Gastrocnemius medialis (tissue), 4 donors: ENCODE results near the gene GMPS. TPM values are rescaled to one million over a fixed set of nuclear protein-coding genes. Genes with fewer than 3 reads are reported as not detected.

ENCODE experiments used
- ATAC-seq, 2 donors: fragments of 150-250 bp; one replicate each; pipeline ENCODE4 v1.9.1; 2016
- DNase-seq, 2 donors: peaks; one replicate each; pipeline ENCODE4 v3.0.0-alpha.2; 2019
- H3K27ac ChIP-seq, 4 donors: fragments of 200-600 bp; sonication (generic); 1 replicate in 1 of 4; 2 replicates in 3 of 4; pipeline ENCODE4 v1.5.1; 2016 to 2018; ENCODE audit warnings: mild to moderate bottlenecking in 2 of 4, moderate library complexity in 1 of 4
- H3K27me3 ChIP-seq, 3 donors: fragments of 200-600 bp; sonication (generic) in 2 of 3; 1 replicate in 1 of 3; 2 replicates in 2 of 3; pipeline versions ENCODE4 v1.5.1 to v1.6.0; 2016 to 2019; ENCODE audit warnings: mild to moderate bottlenecking in 1 of 3, moderate library complexity in 1 of 3
- H3K36me3 ChIP-seq, 2 donors: fragments of 200-600 bp; sonication (generic) in 1 of 2; one replicate each; pipeline ENCODE4 v1.5.1; 2017 to 2018
- H3K4me1 ChIP-seq, 2 donors: fragments of 200-600 bp; sonication (generic) in 1 of 2; one replicate each; pipeline ENCODE4 v1.5.1; 2016 to 2017; ENCODE audit warnings: mild to moderate bottlenecking in 2 of 2
- H3K4me3 ChIP-seq, 4 donors: fragments of 200-600 bp; sonication (generic) in 3 of 4; 1 replicate in 1 of 4; 2 replicates in 3 of 4; pipeline ENCODE4 v1.5.1; 2016 to 2019; ENCODE audit warnings: mild to moderate bottlenecking in 2 of 4
- H3K9me3 ChIP-seq, 3 donors: fragments of 200-600 bp; sonication (generic) in 2 of 3; 1 replicate in 1 of 3; 2 replicates in 2 of 3; pipeline ENCODE4 v1.5.1; 2016 to 2019
- POLR2A ChIP-seq, 2 donors: fragments of 450-650 bp; IDR thresholded peaks; one replicate each; pipeline ENCODE4 v1.6.1; 2017; ENCODE audit warnings: antibody characterized with exemption in 2 of 2, mild to moderate bottlenecking in 2 of 2, moderate library complexity in 2 of 2
- in situ Hi-C, 4 donors: fragments of 200-750 bp; cut with MboI; loops; one replicate each; pipeline versions ENCODE4 v1.15.0 to v1.8.0; 2017; ENCODE audit warnings: low sequenced_read_pairs in 4 of 4
- intact Hi-C: fragments of 100-400 bp; cut with DNase I; formaldehyde crosslinking; loops from one replicate; pipeline ENCODE4 v1.15.1; 2023; ENCODE audit warnings: low total_unique reads
- total RNA-seq, 4 donors: library from RNA; depleted of rRNA; stranded (reverse); fragments of >200 nt; gene quantifications; one replicate each; pipeline versions ENCODE4 v1.1.0 to v1.2.3, GENCODE V29; 2016
- TF ChIP-seq, protein P1 (sequence below), 5 experiments: fragments of 450-650 bp in 3 of 5; fragments of 200-600 bp in 2 of 5; sonication (generic) in 2 of 5; IDR thresholded peaks in 4 of 5; conservative IDR thresholded peaks in 1 of 5; 1 replicate in 4 of 5; 2 replicates in 1 of 5; pipeline ENCODE4 v1.5.1; 2016 to 2019; ENCODE audit warnings: antibody characterized with exemption in 5 of 5, mild to moderate bottlenecking in 3 of 5, moderate library complexity in 3 of 5

Gene GMPS
- total RNA-seq, 4 donors from 2014 or later: 26.7 to 34.7 (median 32.5) TPM

DNA sequence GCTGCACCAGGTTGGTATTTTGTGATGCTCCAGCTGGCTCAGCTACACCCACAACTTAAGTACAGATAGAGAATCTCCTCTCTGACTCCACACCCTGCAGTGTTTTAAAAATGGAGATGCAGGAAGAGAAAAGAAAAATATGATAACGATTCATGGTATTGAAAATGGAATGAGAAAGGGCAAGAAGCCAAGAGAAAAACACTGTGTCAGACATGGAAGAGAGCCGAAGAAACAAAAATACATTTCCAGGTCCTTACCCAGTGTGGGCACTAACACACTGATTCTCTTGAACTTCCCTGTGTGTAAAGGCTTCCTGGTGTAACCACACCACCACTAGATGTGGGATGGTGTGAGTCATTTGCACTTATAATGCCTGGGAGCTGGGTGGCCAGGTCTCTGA, 93.1 kb downstream of the GMPS start:
- TF ChIP-seq, protein P1, sequence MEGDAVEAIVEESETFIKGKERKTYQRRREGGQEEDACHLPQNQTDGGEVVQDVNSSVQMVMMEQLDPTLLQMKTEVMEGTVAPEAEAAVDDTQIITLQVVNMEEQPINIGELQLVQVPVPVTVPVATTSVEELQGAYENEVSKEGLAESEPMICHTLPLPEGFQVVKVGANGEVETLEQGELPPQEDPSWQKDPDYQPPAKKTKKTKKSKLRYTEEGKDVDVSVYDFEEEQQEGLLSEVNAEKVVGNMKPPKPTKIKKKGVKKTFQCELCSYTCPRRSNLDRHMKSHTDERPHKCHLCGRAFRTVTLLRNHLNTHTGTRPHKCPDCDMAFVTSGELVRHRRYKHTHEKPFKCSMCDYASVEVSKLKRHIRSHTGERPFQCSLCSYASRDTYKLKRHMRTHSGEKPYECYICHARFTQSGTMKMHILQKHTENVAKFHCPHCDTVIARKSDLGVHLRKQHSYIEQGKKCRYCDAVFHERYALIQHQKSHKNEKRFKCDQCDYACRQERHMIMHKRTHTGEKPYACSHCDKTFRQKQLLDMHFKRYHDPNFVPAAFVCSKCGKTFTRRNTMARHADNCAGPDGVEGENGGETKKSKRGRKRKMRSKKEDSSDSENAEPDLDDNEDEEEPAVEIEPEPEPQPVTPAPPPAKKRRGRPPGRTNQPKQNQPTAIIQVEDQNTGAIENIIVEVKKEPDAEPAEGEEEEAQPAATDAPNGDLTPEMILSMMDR (IDR thresholded peaks at IDR 0.05 in 4 of 5, conservative IDR thresholded peaks at IDR 0.05 in 1 of 5): no peak
- TF ChIP-seq POLR2A (IDR thresholded peaks at IDR 0.05): no peak
- no peak for ATAC-seq
- no peaks in the 10 kb centered on the region for H3K36me3 ChIP-seq
- H3K27me3 ChIP-seq: no peaks in the 10 kb centered on the region
- H3K9me3 ChIP-seq: no peaks in the 10 kb centered on the region
- intact Hi-C loops (no loop called here), in situ Hi-C loops (no loop called here)
- H3K27ac ChIP-seq: no peak overlapping the region
- no peak for DNase-seq
- H3K4me3 ChIP-seq: no peak overlapping the region
- H3K4me1 ChIP-seq: no peaks in the 10 kb centered on the region

DNA sequence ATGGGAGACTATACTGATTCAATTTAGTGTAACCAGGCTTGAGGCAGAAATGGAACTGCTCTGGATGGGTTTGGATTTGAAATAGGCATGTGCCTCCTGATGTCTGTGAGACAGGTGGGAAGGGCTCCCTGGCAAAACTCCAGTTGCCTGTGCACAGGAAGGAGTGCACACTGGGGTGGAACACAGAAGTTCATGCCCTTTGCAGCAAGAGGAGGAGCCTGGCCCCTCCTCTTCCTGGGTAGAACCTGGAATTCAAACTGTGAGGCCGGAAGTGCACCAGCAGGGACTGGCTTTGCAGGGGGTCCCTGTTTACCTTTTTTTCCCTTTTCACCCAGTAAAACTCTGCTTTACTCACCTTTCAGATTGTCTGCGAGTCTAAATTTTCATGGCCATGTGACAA, 99.9 kb downstream of the GMPS start:
- H3K36me3 ChIP-seq: no peaks in the 10 kb centered on the region
- TF ChIP-seq, protein P1 (IDR thresholded peaks at IDR 0.05 in 4 of 5, conservative IDR thresholded peaks at IDR 0.05 in 1 of 5): no peak
- TF ChIP-seq POLR2A (IDR thresholded peaks at IDR 0.05): no peak
- in situ Hi-C loops (no loop called here), intact Hi-C loops (no loop called here)
- H3K9me3 ChIP-seq: no peaks in the 10 kb centered on the region
- no peak for ATAC-seq
- DNase-seq: no peak
- H3K27ac ChIP-seq: no peak overlapping the region
- H3K4me3 ChIP-seq: no peak overlapping the region
- H3K4me1 ChIP-seq: no peaks in the 10 kb centered on the region
- H3K27me3 ChIP-seq: no peaks in the 10 kb centered on the region

DNA sequence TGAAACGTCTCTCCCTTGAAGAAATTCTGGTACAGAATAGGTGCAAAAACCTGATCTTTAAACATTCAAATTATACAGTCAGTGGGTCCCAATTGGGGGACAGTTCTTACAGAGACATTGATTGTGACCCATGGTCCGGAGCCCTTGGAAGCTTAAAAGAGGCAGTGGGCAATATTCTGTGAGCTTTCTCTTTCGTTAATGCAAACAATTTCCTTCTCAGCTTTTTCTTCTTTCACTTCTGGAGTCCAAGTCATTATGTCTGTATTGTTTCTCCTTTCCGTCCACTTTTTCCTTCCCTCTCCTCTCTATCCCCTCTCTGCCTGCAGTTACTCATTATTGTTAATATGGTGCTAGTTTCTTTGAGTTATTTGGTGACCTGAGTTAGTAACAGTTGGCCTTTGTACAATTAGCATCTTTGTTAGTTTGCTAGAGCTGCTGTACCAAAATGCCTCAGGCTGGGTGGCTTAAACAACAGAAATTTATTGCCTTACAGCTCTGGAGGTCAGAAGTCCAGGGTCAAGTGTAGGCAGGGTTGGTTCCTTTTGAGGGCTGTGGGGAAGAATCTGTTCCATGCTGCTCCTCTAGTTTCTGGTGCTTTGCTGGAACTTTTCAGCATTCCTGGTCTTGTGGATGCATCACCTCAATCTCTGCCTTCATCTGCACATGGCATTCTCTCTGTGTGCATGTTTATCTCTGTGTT, 102.6 kb downstream of the GMPS start:
- no peaks in the 10 kb centered on the region for H3K36me3 ChIP-seq
- no peak overlapping the region for H3K4me3 ChIP-seq
- in situ Hi-C loops (no loop called here), intact Hi-C loops (no loop called here)
- DNase-seq (no peak), ATAC-seq (no peak)
- H3K9me3 ChIP-seq: no peaks in the 10 kb centered on the region
- TF ChIP-seq, protein P1 (IDR thresholded peaks at IDR 0.05 in 4 of 5, conservative IDR thresholded peaks at IDR 0.05 in 1 of 5): no peak
- no peak for TF ChIP-seq POLR2A (IDR thresholded peaks at IDR 0.05)
- no peaks in the 10 kb centered on the region for H3K4me1 ChIP-seq
- H3K27ac ChIP-seq: no peak overlapping the region
- H3K27me3 ChIP-seq: no peaks in the 10 kb centered on the region

DNA sequence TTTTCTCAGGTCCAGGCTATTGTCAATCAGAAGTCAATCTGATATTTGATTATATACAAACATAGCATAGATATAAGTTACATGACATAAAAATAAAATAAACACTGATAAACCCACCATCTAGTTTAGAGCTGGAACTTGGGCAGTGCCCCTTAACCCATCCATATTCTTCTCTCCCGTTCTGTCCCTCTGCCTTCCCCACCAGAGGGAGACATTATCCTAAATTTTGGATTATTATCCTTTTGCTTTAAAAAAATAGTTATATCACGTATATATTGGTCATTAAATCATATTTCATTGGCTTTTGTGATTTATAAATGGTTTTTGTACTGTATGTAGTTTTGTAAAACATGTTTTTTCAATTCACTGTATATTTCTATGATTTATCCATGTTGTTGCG, 107.9 kb downstream of the GMPS start:
- intact Hi-C loops: no loop called here
- DNase-seq (no peak), ATAC-seq (no peak)
- Histone ChIP-seq H3K4me1 (no peaks in the 10 kb centered on the region), H3K27me3 (no peaks in the 10 kb centered on the region), H3K4me3 (no peak overlapping the region), H3K9me3 (no peaks in the 10 kb centered on the region), H3K36me3 (no peaks in the 10 kb centered on the region), H3K27ac (no peak overlapping the region)
- in situ Hi-C loops: no loop called here
- no peak for TF ChIP-seq POLR2A (IDR thresholded peaks at IDR 0.05)
- TF ChIP-seq, protein P1 (IDR thresholded peaks at IDR 0.05 in 4 of 5, conservative IDR thresholded peaks at IDR 0.05 in 1 of 5): no peak

DNA sequence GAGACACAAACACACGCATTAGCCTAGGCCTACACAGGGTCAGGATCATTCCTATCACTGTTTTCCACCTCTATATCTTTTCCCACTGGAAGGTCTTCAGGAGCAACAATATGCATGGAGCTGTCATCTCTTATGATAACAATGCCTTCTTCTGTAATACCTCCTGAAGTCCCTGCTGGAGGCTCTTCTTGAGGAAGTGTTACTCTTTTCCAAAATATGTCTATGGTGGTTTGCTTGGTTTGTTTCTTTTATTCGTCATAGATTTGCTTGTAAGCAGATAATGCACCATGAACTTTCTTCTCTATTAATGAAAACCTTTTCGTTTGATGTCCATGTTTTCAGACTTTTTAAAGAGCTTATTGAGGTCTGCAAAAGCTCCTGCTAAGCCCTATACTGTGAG, 109.3 kb downstream of the GMPS start:
- H3K9me3 ChIP-seq: no peaks in the 10 kb centered on the region
- intact Hi-C loops: no loop called here
- H3K36me3 ChIP-seq: no peaks in the 10 kb centered on the region
- TF ChIP-seq, protein P1 (IDR thresholded peaks at IDR 0.05 in 4 of 5, conservative IDR thresholded peaks at IDR 0.05 in 1 of 5): no peak
- TF ChIP-seq POLR2A (IDR thresholded peaks at IDR 0.05): no peak
- ATAC-seq: no peak
- H3K27me3 ChIP-seq: no peaks in the 10 kb centered on the region
- H3K4me3 ChIP-seq: no peak overlapping the region
- H3K27ac ChIP-seq: no peak overlapping the region
- no peak for DNase-seq
- no peaks in the 10 kb centered on the region for H3K4me1 ChIP-seq
- in situ Hi-C loops: no loop called here
